AG04450 (cell line): Measurements from ENCODE around the gene AASDH. TPM values are rescaled to one million over a fixed set of nuclear protein-coding genes. Genes with fewer than 3 reads are reported as not detected.

Experiments used
- CTCF ChIA-PET: fragments of 300-600, 350-600 bp; formaldehyde crosslinking; extraction: SDS; loops from one replicate; lab custom pipeline; 2022; ENCODE audit warnings: antibody characterized with exemption, inconsistent platforms; lab: Charles Lee
- POLR2A ChIA-PET: fragments of 350-600 bp; formaldehyde crosslinking; extraction: SDS; loops from one replicate; lab custom pipeline; 2021; ENCODE audit warnings: antibody characterized with exemption, inconsistent platforms; lab: Yijun Ruan, JAX
- DNase-seq: peaks from one replicate; pipeline ENCODE4 v3.0.0-alpha.2; 2011; ENCODE audit warnings: low read depth, low spot score
- H3K27ac ChIP-seq: one replicate; pipeline ENCODE4 v1.5.1; 2012; ENCODE audit warnings: low read depth, low read length, control low read depth
- H3K27me3 ChIP-seq: one replicate; pipeline ENCODE4 v1.6.0; 2012; ENCODE audit warnings: low read length; ENCODE audit not compliant: control insufficient read depth, insufficient read depth
- H3K4me3 ChIP-seq: 2 replicates; pipeline ENCODE4 v1.5.1; 2011; ENCODE audit warnings: mild to moderate bottlenecking, low read depth, low read length, control low read depth
- H3K9me3 ChIP-seq: 2 replicates; pipeline ENCODE4 v1.5.1; 2012; ENCODE audit warnings: low read length; ENCODE audit not compliant: control insufficient read depth, insufficient read depth
- CTCF ChIP-seq: IDR thresholded peaks from 2 replicates; pipeline ENCODE4 v1.5.1; 2011; ENCODE audit warnings: low read depth, low read length, control low read depth, inconsistent platforms
- polyA minus RNA-seq: library from RNA; depleted of rRNA, polyadenylated mRNA; stranded (reverse); fragments of >200 nt; gene quantifications from 2 replicates; pipeline ENCODE4 v1.2.3, GENCODE V29; 2011; rRNA and poly(A)+ RNA removed
- polyA plus RNA-seq: library from polyadenylated mRNA; depleted of rRNA; stranded (reverse); fragments of >200 nt; gene quantifications from 2 replicates; pipeline ENCODE4 v1.2.3, GENCODE V29; 2011; rRNA removed

AASDH gene, protein sequence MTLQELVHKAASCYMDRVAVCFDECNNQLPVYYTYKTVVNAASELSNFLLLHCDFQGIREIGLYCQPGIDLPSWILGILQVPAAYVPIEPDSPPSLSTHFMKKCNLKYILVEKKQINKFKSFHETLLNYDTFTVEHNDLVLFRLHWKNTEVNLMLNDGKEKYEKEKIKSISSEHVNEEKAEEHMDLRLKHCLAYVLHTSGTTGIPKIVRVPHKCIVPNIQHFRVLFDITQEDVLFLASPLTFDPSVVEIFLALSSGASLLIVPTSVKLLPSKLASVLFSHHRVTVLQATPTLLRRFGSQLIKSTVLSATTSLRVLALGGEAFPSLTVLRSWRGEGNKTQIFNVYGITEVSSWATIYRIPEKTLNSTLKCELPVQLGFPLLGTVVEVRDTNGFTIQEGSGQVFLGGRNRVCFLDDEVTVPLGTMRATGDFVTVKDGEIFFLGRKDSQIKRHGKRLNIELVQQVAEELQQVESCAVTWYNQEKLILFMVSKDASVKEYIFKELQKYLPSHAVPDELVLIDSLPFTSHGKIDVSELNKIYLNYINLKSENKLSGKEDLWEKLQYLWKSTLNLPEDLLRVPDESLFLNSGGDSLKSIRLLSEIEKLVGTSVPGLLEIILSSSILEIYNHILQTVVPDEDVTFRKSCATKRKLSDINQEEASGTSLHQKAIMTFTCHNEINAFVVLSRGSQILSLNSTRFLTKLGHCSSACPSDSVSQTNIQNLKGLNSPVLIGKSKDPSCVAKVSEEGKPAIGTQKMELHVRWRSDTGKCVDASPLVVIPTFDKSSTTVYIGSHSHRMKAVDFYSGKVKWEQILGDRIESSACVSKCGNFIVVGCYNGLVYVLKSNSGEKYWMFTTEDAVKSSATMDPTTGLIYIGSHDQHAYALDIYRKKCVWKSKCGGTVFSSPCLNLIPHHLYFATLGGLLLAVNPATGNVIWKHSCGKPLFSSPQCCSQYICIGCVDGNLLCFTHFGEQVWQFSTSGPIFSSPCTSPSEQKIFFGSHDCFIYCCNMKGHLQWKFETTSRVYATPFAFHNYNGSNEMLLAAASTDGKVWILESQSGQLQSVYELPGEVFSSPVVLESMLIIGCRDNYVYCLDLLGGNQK
- polyA plus RNA-seq, result 10.0 and 14.8 TPM in 2 replicates
- 5.7 and 11.9 TPM in 2 replicates for polyA minus RNA-seq

DNA sequence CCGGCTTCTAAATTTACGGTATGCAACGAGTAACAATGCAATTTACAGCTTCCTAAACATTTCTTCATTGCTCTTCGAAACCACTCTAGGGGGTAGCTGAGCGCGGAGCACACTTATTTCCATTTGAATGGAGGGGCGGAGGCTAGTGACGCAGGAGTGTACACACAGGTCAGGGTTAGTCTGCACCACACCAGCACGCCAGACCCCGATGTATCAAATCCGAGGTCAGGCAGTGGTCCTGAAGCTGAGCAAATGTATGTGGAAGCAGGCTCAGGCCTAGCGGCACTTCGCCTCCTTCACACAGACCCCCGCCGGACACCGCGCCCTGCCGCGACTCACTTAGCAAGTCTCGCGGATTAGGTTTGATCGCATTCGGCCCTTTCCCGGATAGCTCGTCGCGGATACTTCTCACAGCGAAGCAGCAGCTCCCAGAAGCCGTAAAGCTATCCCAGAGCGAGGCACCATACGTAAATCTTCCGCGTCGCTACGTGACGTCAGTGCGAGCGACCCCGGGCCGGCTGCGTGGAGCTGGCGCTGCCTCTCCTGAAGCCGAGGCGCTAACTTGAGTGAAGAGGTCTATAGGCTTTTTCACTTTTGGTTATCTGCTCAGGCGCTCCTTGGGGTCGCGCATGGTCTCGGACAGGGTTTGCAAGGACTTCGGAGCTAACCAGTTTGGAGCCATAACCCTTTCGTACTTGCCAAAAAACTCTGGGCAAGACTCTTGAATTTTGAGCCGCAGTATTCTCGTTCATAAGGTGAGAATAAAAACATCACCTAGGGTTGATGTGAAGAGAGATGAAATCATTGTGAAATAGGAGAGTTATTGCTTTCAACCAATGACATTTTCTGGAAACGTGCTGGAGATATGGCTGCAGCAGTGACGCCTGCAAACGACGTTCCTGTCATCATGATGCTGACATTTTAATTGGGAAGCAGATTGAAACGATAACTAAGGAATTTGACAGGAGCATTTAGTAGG lies at the start of gene AASDH:
TSS of gene AASDH (minus strand) at position 469 of the 979 bp plus-strand sequence. CDS start 3,192 bp downstream, outside the sequence.
- Histone ChIP-seq H3K27me3 (no peaks in the 10 kb centered on the region), H3K27ac (peak within 1 kb of the TSS; percentile 98), H3K4me3 (peak within 1 kb of the TSS; percentile 89), H3K9me3 (no peaks in the 10 kb centered on the region)
- POLR2A ChIA-PET, result interaction anchor here (0.5 to 2.1 kb wide), 11 partner anchors 21 to 571 kb away, joined by 3 to 28 read pairs (median 4); partner anchors contain the start of genes PAICS and PPAT
- no peak for TF ChIP-seq CTCF
- peak; percentile 83 for DNase-seq
- CTCF ChIA-PET, result interaction anchor here (0.8 to 2.1 kb wide), 4 partner anchors 38 to 439 kb away, joined by 3 to 9 read pairs (median 6); partner anchors contain the start of gene CEP135

GRCh38 chr4:56435140-56435926 lies 48.0 kb upstream of the AASDH start, which contains the start of gene PPAT:
TSS of gene PPAT (minus strand) at chr4:56435615. CDS start at chr4:56435477, 138 bp downstream.
- ChIA-PET CTCF (interaction anchor here (1.0 to 7.2 kb wide), 9 partner anchors 11 to 487 kb away, joined by 3 to 70 read pairs (median 5); partner anchors contain the start of gene CEP135), POLR2A (interaction anchor here (0.6 to 3.2 kb wide), 13 partner anchors 10 to 1039 kb away, joined by 3 to 33 read pairs (median 3); partner anchors contain the start of genes AASDH, CEP135, NOA1 and SRP72)
- DNase-seq, result peak; percentile 90
- Histone ChIP-seq H3K27me3 (no peaks in the 10 kb centered on the region), H3K9me3 (peaks cover 3% of the 10 kb centered on the region; the same call in 1 of the 2 replicates), H3K27ac (peak within 1 kb of the TSS; percentile 87), H3K4me3 (peak within 1 kb of the TSS; percentile 86)
- TF ChIP-seq CTCF, result peak; percentile 27; the same call in 1 of the 2 replicates

GRCh38 chr4:56434599-56435139 lies 47.4 kb upstream of the AASDH start:
- peaks cover 3% of the 10 kb centered on the region; the same call in 1 of the 2 replicates for H3K9me3 ChIP-seq
- DNase-seq, result no peak
- peak overlapping the region; percentile 86 for H3K4me3 ChIP-seq
- peak overlapping the region; percentile 59 for H3K27ac ChIP-seq
- TF ChIP-seq CTCF, result no peak
- ChIA-PET POLR2A (interaction anchor here (1.9 to 3.2 kb wide), 3 partner anchors 24 to 47 kb away, joined by 6 to 33 read pairs (median 28); partner anchors contain the start of genes AASDH and SRP72), CTCF (interaction anchor here (0.8 to 7.2 kb wide), 5 partner anchors 11 to 402 kb away, joined by 3 to 70 read pairs (median 9); partner anchors contain the start of gene AASDH)
- no peaks in the 10 kb centered on the region for H3K27me3 ChIP-seq
